ENCODE data around the gene NBAS. TPM values are rescaled to one million over a fixed set of nuclear protein-coding genes. Genes with fewer than 3 reads are reported as not detected.

NBAS gene
- total RNA-seq, 3 donors from 2014 or later (not counting 1 experiment from before 2014, with no cell fraction given) = 27.8 to 34.7 (median 29.2) TPM

DNA sequence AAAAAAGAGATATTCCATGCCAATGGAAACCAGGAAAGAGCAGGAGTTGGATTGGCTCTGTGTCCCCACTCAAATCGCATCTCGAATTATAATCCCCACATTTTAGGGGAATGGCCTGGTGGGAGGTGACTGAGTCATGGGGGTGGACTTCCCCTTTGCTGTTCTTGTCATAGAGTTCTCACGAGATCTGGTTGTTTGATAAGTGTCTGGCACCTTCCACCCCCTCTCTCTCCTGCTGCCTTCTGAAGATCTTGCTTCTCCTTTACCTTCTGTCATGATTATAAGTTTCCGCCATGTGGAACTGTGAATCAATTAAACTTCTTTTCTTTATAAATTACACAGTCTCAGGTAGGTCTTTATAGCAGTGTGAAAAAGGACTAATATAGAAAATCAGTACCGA lies 355.6 kb downstream of the NBAS start:
- ATAC-seq (peak in 1 of 3 donors; percentile 50), DNase-seq (no peak)
- no peak overlapping the region for H3K27ac ChIP-seq (ENCODE audit: low read length)
- 86% methylated on average over 4 of the region's 5 CpGs for WGBS (ENCODE audit: insufficient coverage)
- Mint-ChIP-seq H3K27me3 (ENCODE audit: low read depth in 2 of 2) (no peaks in the 10 kb centered on the region), H3K27ac (peak overlapping the region in 1 of 2 donors; percentile 21), H3K36me3 (peaks cover 17% of the 10 kb centered on the region), H3K4me3 (no peak overlapping the region), H3K9me3 (no peaks in the 10 kb centered on the region), H3K4me1 (peaks cover 5 to 9% of the 10 kb centered on the region in 2 donors)
- no peaks in the 10 kb centered on the region for H3K9me3 ChIP-seq (ENCODE audit: control insufficient read depth, insufficient read depth, low read length)
- no peaks in the 10 kb centered on the region for H3K27me3 ChIP-seq (ENCODE audit: control insufficient read depth, insufficient read depth, low read length)
- intact Hi-C loops (cut with micrococcal nuclease) = no loop called here
- TF ChIP-seq, protein P1, sequence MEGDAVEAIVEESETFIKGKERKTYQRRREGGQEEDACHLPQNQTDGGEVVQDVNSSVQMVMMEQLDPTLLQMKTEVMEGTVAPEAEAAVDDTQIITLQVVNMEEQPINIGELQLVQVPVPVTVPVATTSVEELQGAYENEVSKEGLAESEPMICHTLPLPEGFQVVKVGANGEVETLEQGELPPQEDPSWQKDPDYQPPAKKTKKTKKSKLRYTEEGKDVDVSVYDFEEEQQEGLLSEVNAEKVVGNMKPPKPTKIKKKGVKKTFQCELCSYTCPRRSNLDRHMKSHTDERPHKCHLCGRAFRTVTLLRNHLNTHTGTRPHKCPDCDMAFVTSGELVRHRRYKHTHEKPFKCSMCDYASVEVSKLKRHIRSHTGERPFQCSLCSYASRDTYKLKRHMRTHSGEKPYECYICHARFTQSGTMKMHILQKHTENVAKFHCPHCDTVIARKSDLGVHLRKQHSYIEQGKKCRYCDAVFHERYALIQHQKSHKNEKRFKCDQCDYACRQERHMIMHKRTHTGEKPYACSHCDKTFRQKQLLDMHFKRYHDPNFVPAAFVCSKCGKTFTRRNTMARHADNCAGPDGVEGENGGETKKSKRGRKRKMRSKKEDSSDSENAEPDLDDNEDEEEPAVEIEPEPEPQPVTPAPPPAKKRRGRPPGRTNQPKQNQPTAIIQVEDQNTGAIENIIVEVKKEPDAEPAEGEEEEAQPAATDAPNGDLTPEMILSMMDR (IDR thresholded peaks at IDR 0.05) = no peak
- no peaks in the 10 kb centered on the region for H3K4me1 ChIP-seq (ENCODE audit: control insufficient read depth, insufficient read depth, low read length)
- H3K4me3 ChIP-seq (ENCODE audit: low read length) = no peak overlapping the region
- peaks cover 2% of the 10 kb centered on the region for H3K36me3 ChIP-seq (ENCODE audit: control insufficient read depth, insufficient read depth, low read length)

DNA sequence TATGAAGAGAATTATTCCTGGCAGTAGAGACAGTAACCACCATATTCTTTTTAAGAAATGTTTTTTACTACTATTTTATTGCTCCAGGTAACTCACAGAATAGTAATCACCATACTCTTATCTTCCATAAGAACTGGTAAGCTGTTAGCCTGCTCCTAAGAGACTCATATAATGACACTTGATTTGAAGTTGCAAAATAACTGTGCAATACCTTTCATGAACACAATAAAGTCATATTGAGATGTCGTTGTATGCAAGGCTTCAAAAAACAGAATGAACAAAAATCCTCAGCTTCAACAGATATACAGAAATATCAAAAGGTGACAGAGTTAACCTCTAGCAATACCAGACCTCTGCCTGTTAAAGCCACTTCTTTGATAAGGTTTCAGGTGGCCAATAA lies 360.1 kb downstream of the NBAS start:
- no peaks in the 10 kb centered on the region for H3K4me1 ChIP-seq (ENCODE audit: control insufficient read depth, insufficient read depth, low read length)
- H3K36me3 ChIP-seq (ENCODE audit: control insufficient read depth, insufficient read depth, low read length) = no peaks in the 10 kb centered on the region
- Mint-ChIP-seq H3K4me3 (no peak overlapping the region), H3K27me3 (ENCODE audit: low read depth in 2 of 2) (no peaks in the 10 kb centered on the region), H3K4me1 (peaks cover 7 to 15% of the 10 kb centered on the region in 2 donors), H3K27ac (no peak overlapping the region), H3K9me3 (no peaks in the 10 kb centered on the region), H3K36me3 (peaks cover 4% of the 10 kb centered on the region)
- H3K27me3 ChIP-seq (ENCODE audit: control insufficient read depth, insufficient read depth, low read length) = no peaks in the 10 kb centered on the region
- no peaks in the 10 kb centered on the region for H3K9me3 ChIP-seq (ENCODE audit: control insufficient read depth, insufficient read depth, low read length)
- ATAC-seq (no peak), DNase-seq (no peak)
- TF ChIP-seq, protein P1 (IDR thresholded peaks at IDR 0.05) = no peak
- intact Hi-C loops (cut with micrococcal nuclease) = no loop called here
- WGBS (ENCODE audit: insufficient coverage) = 100% methylated on average over 1 of the region's 1 CpG
- H3K27ac ChIP-seq (ENCODE audit: low read length) = no peak overlapping the region
- H3K4me3 ChIP-seq (ENCODE audit: low read length) = no peak overlapping the region

DNA sequence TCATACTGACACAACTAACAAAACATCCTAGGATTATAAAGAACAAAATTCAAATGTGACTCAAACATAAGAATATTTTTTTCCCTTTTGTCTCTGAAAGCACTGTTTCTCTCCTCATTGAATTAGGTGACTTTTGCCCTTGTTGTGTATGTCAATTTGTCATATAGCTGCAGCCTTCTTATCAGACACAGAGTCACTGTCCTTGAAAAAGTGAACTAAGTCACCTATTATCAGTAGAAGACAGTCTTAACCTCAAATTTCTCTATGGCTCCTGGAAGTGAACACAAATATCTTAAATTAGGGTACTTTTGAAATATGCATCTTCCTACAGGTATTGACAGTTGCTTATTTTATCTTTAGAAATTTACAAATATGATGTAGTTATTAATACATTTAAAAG lies 360.6 kb downstream of the NBAS start:
- Histone ChIP-seq H3K27me3 (ENCODE audit: control insufficient read depth, insufficient read depth, low read length) (no peaks in the 10 kb centered on the region), H3K27ac (ENCODE audit: low read length) (no peak overlapping the region), H3K36me3 (ENCODE audit: control insufficient read depth, insufficient read depth, low read length) (no peaks in the 10 kb centered on the region), H3K9me3 (ENCODE audit: control insufficient read depth, insufficient read depth, low read length) (no peaks in the 10 kb centered on the region), H3K4me3 (ENCODE audit: low read length) (no peak overlapping the region), H3K4me1 (ENCODE audit: control insufficient read depth, insufficient read depth, low read length) (no peaks in the 10 kb centered on the region)
- ATAC-seq (no peak), DNase-seq (no peak)
- Mint-ChIP-seq H3K27me3 (ENCODE audit: low read depth in 2 of 2) (no peaks in the 10 kb centered on the region), H3K4me3 (no peak overlapping the region), H3K27ac (no peak overlapping the region), H3K4me1 (peaks cover 7 to 11% of the 10 kb centered on the region in 2 donors), H3K9me3 (no peaks in the 10 kb centered on the region), H3K36me3 (peaks cover under 1% of the 10 kb centered on the region)
- intact Hi-C loops (cut with micrococcal nuclease) = no loop called here
- TF ChIP-seq, protein P1 (IDR thresholded peaks at IDR 0.05) = no peak

DNA sequence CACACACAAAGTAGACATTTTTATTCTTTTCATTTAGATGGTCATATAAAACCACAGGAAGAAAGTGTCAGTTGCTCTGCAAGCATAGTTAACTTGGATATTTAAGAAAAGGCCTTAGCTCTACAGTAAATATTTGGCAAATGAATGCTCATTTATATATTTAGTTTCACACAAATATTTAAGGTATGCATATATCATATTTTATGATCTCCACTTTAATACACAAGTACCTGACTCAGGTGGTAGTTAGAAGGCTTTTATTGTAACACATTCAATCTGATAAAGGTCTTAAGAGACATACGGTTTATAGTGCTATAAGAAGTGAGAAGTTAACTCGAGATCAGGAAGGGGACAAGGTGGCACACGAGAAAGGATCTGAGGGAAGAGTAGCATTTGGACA lies 363.1 kb downstream of the NBAS start:
- H3K27ac ChIP-seq (ENCODE audit: low read length) = no peak overlapping the region
- no peaks in the 10 kb centered on the region for H3K36me3 ChIP-seq (ENCODE audit: control insufficient read depth, insufficient read depth, low read length)
- WGBS (ENCODE audit: insufficient coverage) = 91% methylated on average over 3 of the region's 3 CpGs
- no peaks in the 10 kb centered on the region for H3K4me1 ChIP-seq (ENCODE audit: control insufficient read depth, insufficient read depth, low read length)
- Mint-ChIP-seq H3K4me3 (no peak overlapping the region), H3K27ac (no peak overlapping the region), H3K36me3 (no peaks in the 10 kb centered on the region), H3K27me3 (ENCODE audit: low read depth in 2 of 2) (no peaks in the 10 kb centered on the region), H3K4me1 (peaks cover 7 to 11% of the 10 kb centered on the region in 2 donors), H3K9me3 (no peaks in the 10 kb centered on the region)
- H3K9me3 ChIP-seq (ENCODE audit: control insufficient read depth, insufficient read depth, low read length) = no peaks in the 10 kb centered on the region
- TF ChIP-seq, protein P1 (IDR thresholded peaks at IDR 0.05) = no peak
- no peak overlapping the region for H3K4me3 ChIP-seq (ENCODE audit: low read length)
- intact Hi-C loops (cut with micrococcal nuclease) = no loop called here
- ATAC-seq (no peak), DNase-seq (no peak)
- H3K27me3 ChIP-seq (ENCODE audit: control insufficient read depth, insufficient read depth, low read length) = no peaks in the 10 kb centered on the region

Data from natural killer cell (primary cell).